ES-I3 (cell line): ENCODE data around the gene TESPA1.

Source experiments
- H3K36me3 ChIP-seq: 2 replicates; pipeline ENCODE4 v1.6.1; 2013; ENCODE audit warnings: mild to moderate bottlenecking, low read length, control low read depth, moderate library complexity; ENCODE audit not compliant: insufficient read depth
- H3K4me1 ChIP-seq: 2 replicates; pipeline ENCODE4 v1.6.1; 2013; ENCODE audit warnings: mild to moderate bottlenecking, control low read depth, low read length; ENCODE audit not compliant: insufficient read depth
- H3K9ac ChIP-seq: 2 replicates; pipeline ENCODE4 v1.6.1; 2013; ENCODE audit warnings: low read depth, mild to moderate bottlenecking, low read length, moderate library complexity
- H3K9me3 ChIP-seq: 2 replicates; pipeline ENCODE4 v1.6.1; 2013; ENCODE audit warnings: mild to moderate bottlenecking, low read length, moderate library complexity; ENCODE audit not compliant: control insufficient read depth, insufficient read depth

Gene TESPA1, protein sequence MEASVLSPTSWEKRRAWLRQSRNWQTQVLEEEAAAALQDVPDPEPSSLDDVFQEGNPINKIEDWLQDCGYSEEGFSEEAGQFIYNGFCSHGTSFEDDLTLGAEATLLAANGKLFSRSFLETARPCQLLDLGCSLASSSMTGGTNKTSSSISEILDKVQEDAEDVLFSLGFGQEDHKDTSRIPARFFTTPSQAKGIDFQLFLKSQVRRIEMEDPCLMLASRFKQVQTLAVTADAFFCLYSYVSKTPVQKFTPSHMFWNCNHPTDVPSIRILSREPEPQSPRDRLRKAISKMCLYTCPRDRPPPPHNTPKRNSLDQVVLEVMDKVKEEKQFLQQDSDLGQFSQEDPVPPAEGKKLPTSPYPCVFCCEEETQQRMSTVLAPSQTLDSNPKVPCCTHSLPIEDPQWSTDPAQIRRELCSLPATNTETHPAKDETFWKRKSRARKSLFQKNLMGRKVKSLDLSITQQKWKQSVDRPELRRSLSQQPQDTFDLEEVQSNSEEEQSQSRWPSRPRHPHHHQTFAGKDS

DNA sequence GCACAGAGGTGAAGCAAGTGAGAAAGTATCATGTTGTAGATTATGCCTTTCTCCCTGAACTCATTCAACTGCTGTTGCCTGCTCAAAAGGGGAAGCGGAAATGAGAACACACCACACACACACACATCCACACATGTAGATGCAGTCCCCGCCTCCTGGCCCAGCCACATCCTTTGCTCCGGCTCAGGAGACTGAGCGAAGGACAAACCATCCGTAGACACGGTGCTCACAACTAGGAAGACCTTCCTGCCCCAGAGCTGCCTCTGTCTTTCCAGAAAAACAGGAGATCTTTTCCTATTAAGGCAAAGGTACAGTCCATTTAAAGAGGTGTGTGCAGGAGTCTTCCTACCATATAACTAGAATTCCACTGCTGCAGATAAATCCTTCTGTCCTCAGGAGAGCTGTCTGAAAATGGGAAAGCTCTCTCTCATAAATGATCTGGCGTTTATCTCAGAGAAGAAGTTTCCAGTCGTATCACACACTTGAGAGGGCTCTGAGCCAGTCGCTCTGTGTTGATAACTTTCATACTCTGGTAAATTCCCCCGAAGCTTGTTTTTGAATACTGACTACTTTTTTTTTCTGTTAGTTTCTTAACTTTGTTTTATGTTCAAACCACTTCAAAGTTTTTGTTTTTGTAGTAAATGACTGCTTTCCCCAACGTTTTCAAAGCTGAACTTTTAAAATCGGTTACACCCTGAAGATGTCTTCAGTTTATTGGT is at the start of gene TESPA1:
Gene TESPA1, minus strand, starts transcription at position 105 of the 719 bp plus-strand sequence. CDS start 10,200 bp downstream, outside the sequence.
- H3K4me1 ChIP-seq: no peaks in the 10 kb centered on the region
- no peak within 1 kb of the TSS for H3K9ac ChIP-seq
- no peaks in the 10 kb centered on the region for H3K9me3 ChIP-seq
- no peaks in the 10 kb centered on the region for H3K36me3 ChIP-seq

DNA sequence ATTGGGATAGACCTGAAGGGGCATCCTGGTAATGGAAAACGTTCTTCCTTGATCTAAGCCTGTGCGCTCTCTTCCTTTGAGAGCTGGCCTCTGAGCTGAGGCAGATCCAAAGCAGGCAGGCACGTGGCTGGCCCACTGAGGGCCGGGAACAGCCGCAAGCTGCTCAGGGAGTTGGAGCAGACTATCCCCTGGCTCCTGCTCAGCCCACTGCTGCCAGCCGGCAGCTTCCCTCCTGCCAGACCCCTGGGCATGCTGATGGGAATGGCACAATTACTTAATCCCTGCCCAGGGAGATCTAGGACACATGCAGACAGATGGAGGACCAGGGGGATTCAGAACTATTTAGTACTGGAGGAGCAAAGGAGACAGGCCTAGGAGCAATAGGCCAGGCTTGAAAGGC is 49.7 kb upstream of the TESPA1 start:
- Histone ChIP-seq H3K9me3 (no peaks in the 10 kb centered on the region), H3K9ac (no peak overlapping the region), H3K4me1 (no peaks in the 10 kb centered on the region), H3K36me3 (no peaks in the 10 kb centered on the region)

- no peak overlapping the region for H3K9ac ChIP-seq
- H3K4me1 ChIP-seq: no peaks in the 10 kb centered on the region
- H3K36me3 ChIP-seq: no peaks in the 10 kb centered on the region
- no peaks in the 10 kb centered on the region for H3K9me3 ChIP-seq
Observed at GRCh38 chr12:55025508-55025907, 40.9 kb upstream of the TESPA1 start.

- H3K4me1 ChIP-seq: no peaks in the 10 kb centered on the region
- no peaks in the 10 kb centered on the region for H3K36me3 ChIP-seq
- H3K9me3 ChIP-seq: no peaks in the 10 kb centered on the region
- no peak overlapping the region for H3K9ac ChIP-seq
Observed at GRCh38 chr12:55024575-55024974, 40.0 kb upstream of the TESPA1 start.

- no peaks in the 10 kb centered on the region for H3K36me3 ChIP-seq
- H3K9ac ChIP-seq: peak within 1 kb of the TSS; percentile 44; the same call in 1 of the 2 replicates
Observed at GRCh38 chr12:55019784-55020183, 35.2 kb upstream of the TESPA1 start, which contains the start of gene NEUROD4. Gene NEUROD4 (plus strand): TSS chr12:55019974. CDS start chr12:55026440, 6,466 bp downstream.

GRCh38 chr12:55017416-55017925 is 32.9 kb upstream of the TESPA1 start:
- H3K36me3 ChIP-seq: no peaks in the 10 kb centered on the region
- peaks cover 9% of the 10 kb centered on the region; the same call in 1 of the 2 replicates for H3K4me1 ChIP-seq
- no peak overlapping the region for H3K9ac ChIP-seq
- H3K9me3 ChIP-seq: no peaks in the 10 kb centered on the region; the same call in 1 of the 2 replicates

More at GRCh38 chr12:55019784-55020183, 35.2 kb upstream of the TESPA1 start, which contains the start of gene NEUROD4:
- H3K4me1 ChIP-seq: peaks cover 9% of the 10 kb centered on the region; the same call in 1 of the 2 replicates
- no peaks in the 10 kb centered on the region for H3K9me3 ChIP-seq

- no peaks in the 10 kb centered on the region for H3K36me3 ChIP-seq
- H3K4me1 ChIP-seq: peaks cover 15% of the 10 kb centered on the region
- H3K9ac ChIP-seq: no peak overlapping the region
- no peaks in the 10 kb centered on the region; the same call in 1 of the 2 replicates for H3K9me3 ChIP-seq
Observed at GRCh38 chr12:55008944-55009585, 24.5 kb upstream of the TESPA1 start.

- Histone ChIP-seq H3K36me3 (no peaks in the 10 kb centered on the region), H3K9me3 (no peaks in the 10 kb centered on the region), H3K4me1 (peaks cover 8% of the 10 kb centered on the region), H3K9ac (no peak overlapping the region)
Observed at GRCh38 chr12:55002355-55002754, 17.8 kb upstream of the TESPA1 start.

DNA sequence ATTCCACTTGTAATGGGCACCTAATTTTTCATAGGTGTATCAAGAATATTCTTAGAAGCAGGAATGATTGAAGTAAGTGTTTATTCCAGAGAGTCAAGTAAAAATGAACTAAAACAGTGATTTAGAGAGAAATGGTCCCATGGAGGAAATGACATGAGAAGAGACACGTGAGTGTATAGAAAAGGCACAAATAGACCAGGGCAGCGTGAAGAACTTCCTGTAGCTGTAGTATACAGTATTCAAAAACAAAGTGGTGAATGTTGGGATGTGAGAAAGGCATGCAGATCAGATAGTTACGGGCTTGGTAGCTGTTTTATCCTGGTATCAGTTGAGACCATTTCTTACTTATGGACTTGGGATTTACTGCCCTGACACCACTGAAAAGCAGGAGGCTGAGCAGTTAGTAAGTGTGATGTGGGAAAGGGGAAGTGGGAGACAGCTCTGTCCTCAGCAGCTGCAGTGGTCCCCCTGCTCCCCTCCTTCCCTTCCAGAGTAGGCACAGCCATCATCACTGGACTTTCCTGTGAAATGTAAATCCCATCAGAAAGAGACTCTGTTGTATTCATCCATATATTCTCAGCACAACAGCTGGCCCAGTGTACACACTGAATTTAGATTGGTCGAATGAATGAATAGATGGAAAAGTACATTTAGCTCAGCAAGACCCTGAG is 16.8 kb upstream of the TESPA1 start:
- Histone ChIP-seq H3K9me3 (no peaks in the 10 kb centered on the region), H3K9ac (no peak overlapping the region), H3K36me3 (no peaks in the 10 kb centered on the region), H3K4me1 (peaks cover 17% of the 10 kb centered on the region)

- H3K9me3 ChIP-seq: no peaks in the 10 kb centered on the region
- no peak overlapping the region for H3K9ac ChIP-seq
- H3K4me1 ChIP-seq: peaks cover 17% of the 10 kb centered on the region
- H3K36me3 ChIP-seq: no peaks in the 10 kb centered on the region
Observed at GRCh38 chr12:54998958-54999510, 14.5 kb upstream of the TESPA1 start.

GRCh38 chr12:54997929-54998522 is 13.5 kb upstream of the TESPA1 start:
- Histone ChIP-seq H3K9ac (no peak overlapping the region), H3K9me3 (no peaks in the 10 kb centered on the region), H3K36me3 (no peaks in the 10 kb centered on the region), H3K4me1 (peaks cover 17% of the 10 kb centered on the region)

- H3K36me3 ChIP-seq: no peaks in the 10 kb centered on the region
- H3K9ac ChIP-seq: no peak overlapping the region
- H3K9me3 ChIP-seq: no peaks in the 10 kb centered on the region
- peaks cover 17% of the 10 kb centered on the region for H3K4me1 ChIP-seq
Observed at GRCh38 chr12:54996205-54996604, 11.6 kb upstream of the TESPA1 start.

DNA sequence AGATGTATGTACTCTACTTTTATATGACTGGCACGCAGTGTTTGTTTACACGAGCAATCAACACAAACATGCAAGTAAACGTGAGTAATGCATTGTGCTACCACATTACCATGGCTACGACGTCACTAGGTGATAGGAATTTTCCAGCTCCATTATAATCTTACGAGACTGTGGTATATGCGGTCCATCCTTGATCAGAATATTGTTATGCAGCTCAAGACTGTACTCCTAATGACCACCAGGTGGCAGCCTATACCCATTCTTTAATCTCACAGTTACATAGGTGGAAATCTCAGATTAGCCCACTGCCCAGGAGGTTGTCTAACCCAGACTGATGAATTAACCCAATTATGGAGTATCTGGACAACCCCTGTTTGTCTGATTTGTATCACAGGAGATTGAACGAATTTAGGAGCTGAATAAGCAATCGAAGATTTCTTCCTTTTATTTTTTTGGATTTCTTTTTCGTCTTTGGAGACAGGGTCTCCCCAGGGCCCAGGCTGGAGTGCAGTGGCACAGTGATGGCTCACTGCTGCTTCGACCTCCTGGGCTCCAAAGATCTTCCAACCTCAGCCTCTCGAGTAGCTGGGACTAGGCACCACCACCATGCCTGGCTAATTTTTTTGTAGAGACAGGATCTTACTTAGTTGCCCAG is 8.7 kb upstream of the TESPA1 start:
- Histone ChIP-seq H3K9me3 (no peaks in the 10 kb centered on the region), H3K4me1 (peaks cover 14% of the 10 kb centered on the region), H3K9ac (no peak overlapping the region), H3K36me3 (no peaks in the 10 kb centered on the region)
